AG09319 (cell line): ENCODE results near the gene SRGAP2B.
"Not testable (repeated sequence)": the region's sequence is repeated elsewhere in the genome, so short reads cannot be mapped to it uniquely, and the experiment has no call there.

Experiments
- DNase-seq: peaks from one replicate; pipeline ENCODE4 v3.0.0-alpha.2; 2010; ENCODE audit warnings: low read depth; ENCODE audit errors: extremely low read depth

SRGAP2B gene

DNA sequence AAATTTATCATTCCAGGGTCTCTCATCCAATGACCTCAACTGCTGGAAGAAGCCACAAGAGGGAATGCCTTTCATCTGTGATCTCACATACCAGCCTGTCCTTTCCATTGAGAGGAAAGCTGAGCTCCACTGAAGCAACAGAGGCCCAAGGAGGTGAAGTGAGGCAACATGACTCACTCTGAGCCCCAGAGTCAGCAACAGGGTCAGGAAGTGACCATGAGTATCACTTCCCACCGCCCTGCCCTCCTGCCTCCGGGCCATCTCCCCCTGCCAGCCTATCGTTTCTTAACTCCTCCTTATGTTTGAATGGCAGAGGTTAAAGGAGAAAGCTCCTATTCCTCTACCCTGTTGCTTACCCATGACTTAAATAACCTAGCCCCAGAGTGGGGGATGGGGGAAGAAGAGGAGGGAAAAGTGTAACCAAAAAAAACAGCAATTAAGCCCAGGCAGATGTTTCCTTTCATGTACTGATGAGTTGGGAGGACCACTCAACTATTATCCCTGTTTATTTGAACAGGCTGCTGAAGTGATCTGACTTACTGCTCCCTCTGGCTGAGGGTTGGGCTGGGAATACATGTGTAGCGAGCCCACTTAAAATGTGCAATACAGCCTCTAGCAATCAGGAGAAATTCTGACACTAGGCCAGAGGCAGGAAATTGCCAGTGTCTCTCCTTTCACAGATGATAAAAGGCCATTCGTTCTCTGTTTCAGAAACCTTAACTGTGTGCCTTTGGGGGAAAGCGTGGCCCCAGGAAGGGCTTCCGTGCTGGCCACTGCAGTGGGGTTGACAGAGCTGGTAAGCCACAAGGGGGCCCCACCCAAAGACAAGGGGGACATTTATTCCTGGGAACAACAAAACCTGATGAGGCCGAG, 177.7 kb downstream of the SRGAP2B start:
- not testable (repeated sequence) for DNase-seq

DNA sequence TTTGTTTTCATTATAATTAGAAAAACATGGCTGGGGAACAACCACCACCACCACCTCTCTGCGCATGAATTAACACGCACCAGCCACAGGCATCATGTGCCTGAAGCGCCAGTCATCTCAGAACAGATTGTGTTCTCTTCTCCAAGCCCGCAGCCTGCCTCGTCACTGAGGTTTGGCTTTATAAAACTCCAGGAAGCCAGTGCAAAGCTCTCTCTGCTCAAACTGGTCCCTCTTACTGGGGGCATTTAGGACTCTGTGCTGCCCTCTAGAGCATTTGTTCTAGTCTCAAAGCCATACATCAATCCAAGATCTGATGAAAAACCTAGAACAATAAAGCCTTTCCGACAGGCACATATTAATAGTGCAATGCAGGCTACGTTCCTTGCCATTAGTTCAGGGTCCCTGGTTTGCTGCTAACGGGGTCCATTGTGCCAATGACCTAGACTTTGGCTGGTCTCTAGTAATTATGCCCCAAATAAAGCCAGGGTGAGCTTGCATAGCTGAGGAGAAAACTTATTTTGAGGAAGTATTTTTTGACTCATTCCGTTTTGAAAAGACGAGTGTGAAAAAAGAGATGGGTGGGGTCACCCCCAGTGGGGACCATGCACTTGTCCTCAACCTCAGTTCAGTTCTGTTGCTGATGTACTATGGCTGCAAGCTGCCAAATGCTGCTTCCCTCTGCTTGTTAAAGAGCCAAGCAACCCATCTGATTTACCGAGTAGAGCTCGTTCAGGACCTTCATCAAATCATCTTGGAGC, 181.0 kb downstream of the SRGAP2B start:
- not testable (repeated sequence) for DNase-seq

- not testable (repeated sequence) for DNase-seq
Observed at GRCh38 chr1:144913458-144913857, 181.7 kb downstream of the SRGAP2B start.

GRCh38 chr1:144910729-144911128, 184.4 kb downstream of the SRGAP2B start:
- not testable (repeated sequence) for DNase-seq

DNA sequence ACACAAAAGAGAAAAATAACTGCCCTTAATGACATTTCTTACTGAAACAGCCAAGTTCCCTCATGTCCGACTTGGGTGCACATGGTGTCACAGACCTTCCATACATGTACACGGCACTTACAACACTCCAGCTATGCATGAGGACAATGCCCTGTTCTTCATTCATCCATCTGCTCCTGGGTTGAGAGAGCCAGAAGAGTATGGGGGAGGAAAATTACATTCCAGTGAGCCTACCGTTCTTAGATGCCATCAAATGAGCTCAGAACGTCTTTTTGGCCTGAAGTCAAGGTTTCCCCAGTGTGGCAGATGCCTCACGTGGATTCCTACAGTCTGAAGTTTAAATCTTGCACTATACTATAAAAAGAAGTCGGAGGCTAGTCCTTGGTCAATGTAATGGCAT, 194.3 kb downstream of the SRGAP2B start:
- not testable (repeated sequence) for DNase-seq

GRCh38 chr1:144894454-144895201, 200.5 kb downstream of the SRGAP2B start:
- not testable (repeated sequence) for DNase-seq

GRCh38 chr1:144893710-144894438, 201.3 kb downstream of the SRGAP2B start:
- DNase-seq: not testable (repeated sequence)

DNA sequence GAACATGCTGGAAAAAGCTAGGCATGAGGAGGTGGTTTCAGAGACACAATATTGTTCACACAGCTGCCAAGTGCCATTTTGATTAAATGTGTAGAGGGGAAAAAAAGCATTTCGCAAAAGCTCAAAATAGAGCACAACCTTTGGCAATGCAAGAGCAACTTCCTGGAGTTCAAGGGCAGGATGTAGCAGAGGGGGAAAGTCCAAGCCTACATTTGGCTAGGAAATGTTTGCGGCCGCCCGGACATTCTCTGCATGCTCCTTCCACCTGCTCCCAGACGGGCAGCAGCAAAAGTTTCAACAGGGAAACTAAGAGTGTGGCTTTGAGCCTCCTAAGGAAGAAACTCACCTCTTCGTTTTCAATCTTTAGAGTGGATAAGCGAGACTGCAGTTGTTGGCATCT, 202.1 kb downstream of the SRGAP2B start:
- DNase-seq: not testable (repeated sequence)

GRCh38 chr1:144889450-144890115, 205.5 kb downstream of the SRGAP2B start:
- DNase-seq: not testable (repeated sequence)

- DNase-seq: not testable (repeated sequence)
Observed at GRCh38 chr1:144883022-144883421, 212.1 kb downstream of the SRGAP2B start.

- not testable (repeated sequence) for DNase-seq
Observed at GRCh38 chr1:144882343-144882742, 212.8 kb downstream of the SRGAP2B start.

DNA sequence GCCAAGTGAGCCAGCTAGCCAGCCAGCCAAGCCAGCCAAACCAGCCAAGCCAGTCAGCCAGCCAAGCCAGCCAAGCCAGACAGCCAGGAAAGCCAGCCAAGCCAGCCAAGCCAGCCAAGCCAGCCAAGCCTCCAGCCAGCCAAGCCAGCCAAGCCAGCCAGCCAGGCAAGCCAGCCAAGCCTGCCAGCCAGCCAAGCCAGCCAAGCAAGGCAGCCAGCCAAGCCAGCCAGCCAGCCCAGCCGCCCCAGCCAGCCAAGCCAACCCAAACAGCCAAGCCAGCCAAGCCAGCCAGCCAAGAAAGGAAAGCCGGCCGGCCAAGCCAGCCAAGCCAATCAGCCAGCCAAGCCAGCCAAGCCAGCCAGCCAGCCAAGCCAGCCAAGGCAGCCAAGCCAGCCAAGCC, 236.5 kb downstream of the SRGAP2B start:
- DNase-seq: not testable (repeated sequence)
